Liver (tissue), 9 donors: ENCODE results near the gene COP1. TPM values are rescaled to one million over a fixed set of nuclear protein-coding genes. Genes with fewer than 3 reads are reported as not detected.

ENCODE experiments used
- DNase-seq: peaks from one replicate; pipeline ENCODE4 v3.0.0-alpha.2; 2017; ENCODE audit warnings: low spot score
- H3K27ac ChIP-seq, 2 donors: one replicate each; pipeline ENCODE4 v1.7.0; 2013; ENCODE audit warnings: inconsistent platforms in 2 of 2, low read length in 2 of 2, control low read depth in 1 of 2, low read depth in 1 of 2, mild to moderate bottlenecking in 1 of 2
- H3K27me3 ChIP-seq, 4 donors: one replicate each; pipeline versions ENCODE4 v1.6.1 to v1.7.0; 2013; ENCODE audit warnings: low read length in 3 of 4, inconsistent platforms in 1 of 4, mild to moderate bottlenecking in 1 of 4, moderate library complexity in 1 of 4; ENCODE audit not compliant: control insufficient read depth in 4 of 4, insufficient read depth in 4 of 4
- H3K36me3 ChIP-seq, 4 donors: one replicate each; pipeline versions ENCODE4 v1.6.1 to v1.7.0; 2013; ENCODE audit warnings: low read length in 3 of 4, mild to moderate bottlenecking in 3 of 4, low read depth in 1 of 4, moderate library complexity in 1 of 4; ENCODE audit not compliant: control insufficient read depth in 4 of 4, insufficient read depth in 3 of 4
- H3K4me1 ChIP-seq, 4 donors: one replicate each; pipeline versions ENCODE4 v1.6.1 to v1.7.0; 2013; ENCODE audit warnings: low read length in 3 of 4, mild to moderate bottlenecking in 3 of 4, moderate library complexity in 1 of 4; ENCODE audit not compliant: control insufficient read depth in 4 of 4, insufficient read depth in 4 of 4
- H3K4me3 ChIP-seq, 3 donors: one replicate each; pipeline versions ENCODE4 v1.6.1 to v1.7.0; 2013; ENCODE audit warnings: low read length in 3 of 3, control low read depth in 1 of 3, low read depth in 1 of 3, mild to moderate bottlenecking in 1 of 3
- H3K9ac ChIP-seq, 2 donors: one replicate each; pipeline ENCODE4 v1.7.0; 2013; ENCODE audit warnings: low read length in 2 of 2, mild to moderate bottlenecking in 2 of 2, moderate library complexity in 2 of 2, control low read depth in 1 of 2, low read depth in 1 of 2
- H3K9me3 ChIP-seq, 4 donors: one replicate each; pipeline versions ENCODE4 v1.6.1 to v1.7.0; 2013; ENCODE audit warnings: low read length in 3 of 4; ENCODE audit not compliant: control insufficient read depth in 4 of 4
- ATF3 ChIP-seq: IDR thresholded peaks from 2 replicates; pipeline ENCODE4 v1.6.1; 2016; ENCODE audit warnings: antibody characterized with exemption
- CTCF ChIP-seq: fragments of 150-350 bp; IDR thresholded peaks from 2 replicates; pipeline ENCODE4 v1.5.1; 2017; ENCODE audit warnings: improper control_type of control experiment, low read depth, low read length; ENCODE audit not compliant: missing input control
- EGR1 ChIP-seq, 2 donors: IDR thresholded peaks; 2 replicates each; pipeline ENCODE4 v1.6.1; 2016 to 2018; ENCODE audit warnings: antibody characterized with exemption in 2 of 2, low read depth in 2 of 2
- FOXA1 ChIP-seq: IDR thresholded peaks from 2 replicates; pipeline ENCODE4 v1.6.1; 2016; ENCODE audit warnings: antibody characterized with exemption
- FOXA2 ChIP-seq: IDR thresholded peaks from 2 replicates; pipeline ENCODE4 v1.6.1; 2016; ENCODE audit warnings: antibody characterized with exemption
- GABPA ChIP-seq, 2 donors: IDR thresholded peaks in 1 of 2; conservative IDR thresholded peaks in 1 of 2; 2 replicates each; pipeline ENCODE4 v1.6.1; 2016; ENCODE audit warnings: antibody characterized with exemption in 2 of 2, mild to moderate bottlenecking in 1 of 2, moderate library complexity in 1 of 2
- HNF4A ChIP-seq, 2 donors: conservative IDR thresholded peaks; 2 replicates each; pipeline ENCODE4 v1.6.1; 2016; ENCODE audit warnings: antibody characterized with exemption in 2 of 2, mild to moderate bottlenecking in 2 of 2
- HNF4G ChIP-seq: IDR thresholded peaks from 2 replicates; pipeline ENCODE4 v1.6.1; 2016; ENCODE audit warnings: antibody characterized with exemption
- JUND ChIP-seq, 2 donors: IDR thresholded peaks; 2 replicates each; pipeline ENCODE4 v1.6.1; 2016; ENCODE audit warnings: antibody characterized with exemption in 2 of 2
- MAX ChIP-seq: IDR thresholded peaks from 2 replicates; pipeline ENCODE4 v1.6.1; 2016; ENCODE audit warnings: antibody characterized with exemption
- NR2F2 ChIP-seq: IDR thresholded peaks from 2 replicates; pipeline ENCODE4 v1.6.1; 2016; ENCODE audit warnings: antibody characterized with exemption
- RAD21 ChIP-seq, 2 donors: IDR thresholded peaks; 2 replicates each; pipeline ENCODE4 v1.6.1; 2016; ENCODE audit warnings: antibody characterized with exemption in 2 of 2, mild to moderate bottlenecking in 2 of 2
- REST ChIP-seq: IDR thresholded peaks from 2 replicates; pipeline ENCODE4 v1.6.1; 2016; ENCODE audit warnings: antibody characterized with exemption, mild to moderate bottlenecking
- RXRA ChIP-seq, 2 donors: IDR thresholded peaks; 2 replicates each; pipeline ENCODE4 v1.6.1; 2017 to 2018; ENCODE audit warnings: antibody characterized with exemption in 2 of 2, mild to moderate bottlenecking in 1 of 2
- SP1 ChIP-seq: IDR thresholded peaks from 2 replicates; pipeline ENCODE4 v1.6.1; 2018; ENCODE audit warnings: antibody characterized with exemption, mild to moderate bottlenecking
- TAF1 ChIP-seq: conservative IDR thresholded peaks from 2 replicates; pipeline ENCODE4 v1.6.1; 2016; ENCODE audit warnings: antibody characterized with exemption, mild to moderate bottlenecking
- YY1 ChIP-seq: IDR thresholded peaks from 2 replicates; pipeline ENCODE4 v1.6.1; 2016; ENCODE audit warnings: antibody characterized with exemption, mild to moderate bottlenecking
- WGBS: extraction: QIAGEN DNeasy Blood & Tissue Kit; methylation state at CpG from one replicate; pipeline ENCODE4 v1.1.7; 2013; 5-methylcytosine and 5-hydroxymethylcytosine counted together
- polyA plus RNA-seq, 2 donors: library from polyadenylated mRNA; stranded (reverse) in 1 of 2; unstranded in 1 of 2; fragments of 200-250 nt in 1 of 2; fragments of >200 nt in 1 of 2; fragmentation: Nextera tagmentation in 1 of 2; extraction: Ambion mirVana in 1 of 2; gene quantifications; one replicate each; pipeline versions ENCODE4 v1.2.1 to v1.2.3, GENCODE V29; 2013 to 2015
- total RNA-seq, 2 donors: library from RNA; depleted of rRNA; stranded (reverse); fragments of >200 nt; gene quantifications; one replicate each; pipeline ENCODE4 v1.2.3, GENCODE V29; 2014
- TF ChIP-seq, protein P1 (sequence below): IDR thresholded peaks from 2 replicates; pipeline ENCODE4 v1.6.1; 2016; ENCODE audit warnings: antibody characterized with exemption
- donor health status: healthy.
- donor health status: healthy.
- donor health status: healthy.
- donor health status: healthy.
- donor health status: healthy.

Gene COP1
- total and polyA plus RNA-seq, 4 donors, result 14.7 to 35.7 (median 22.5) TPM

DNA sequence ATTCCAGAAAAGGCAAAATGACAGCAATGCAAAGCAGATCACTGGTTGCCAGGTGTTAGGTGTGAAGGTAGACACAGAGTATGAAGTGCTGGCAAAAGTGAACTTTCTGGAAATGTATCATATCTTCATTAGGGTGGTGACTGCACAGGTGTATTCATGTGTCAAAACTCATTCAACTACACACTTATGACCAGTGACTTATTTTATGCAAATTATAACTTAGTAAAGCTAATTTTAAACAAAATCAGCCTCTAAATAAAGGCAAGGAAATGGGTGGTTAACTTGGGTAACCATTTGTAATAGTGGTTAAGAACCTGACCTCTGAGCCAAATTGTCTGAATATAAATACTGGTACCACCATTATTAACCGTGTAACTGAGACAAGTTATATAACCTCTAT is 7.4 kb downstream of the COP1 start:
- Histone ChIP-seq H3K27ac (no peak overlapping the region), H3K36me3 (no peaks in the 10 kb centered on the region), H3K27me3 (no peaks in the 10 kb centered on the region), H3K4me1 (peaks cover 3 to 6% (median 4%) of the 10 kb centered on the region in 4 donors), H3K9me3 (no peaks in the 10 kb centered on the region), H3K4me3 (no peak overlapping the region), H3K9ac (no peak overlapping the region)
- TF ChIP-seq EGR1 (IDR thresholded peaks at IDR 0.05; ENCODE audit: low read depth in 2 of 2) (no peak), RAD21 (IDR thresholded peaks at IDR 0.05) (no peak), JUND (IDR thresholded peaks at IDR 0.05) (no peak), GABPA (IDR thresholded peaks at IDR 0.05 in 1 of 2, conservative IDR thresholded peaks at IDR 0.05 in 1 of 2) (no peak), RXRA (IDR thresholded peaks at IDR 0.05) (no peak), FOXA1 (no peak), YY1 (no peak), MAX (no peak), REST (no peak), TAF1 (no peak), ATF3 (no peak), HNF4A (conservative IDR thresholded peaks at IDR 0.05) (no peak), NR2F2 (no peak), FOXA2 (no peak), SP1 (no peak), HNF4G (no peak), CTCF (no peak)
- TF ChIP-seq, protein P1, sequence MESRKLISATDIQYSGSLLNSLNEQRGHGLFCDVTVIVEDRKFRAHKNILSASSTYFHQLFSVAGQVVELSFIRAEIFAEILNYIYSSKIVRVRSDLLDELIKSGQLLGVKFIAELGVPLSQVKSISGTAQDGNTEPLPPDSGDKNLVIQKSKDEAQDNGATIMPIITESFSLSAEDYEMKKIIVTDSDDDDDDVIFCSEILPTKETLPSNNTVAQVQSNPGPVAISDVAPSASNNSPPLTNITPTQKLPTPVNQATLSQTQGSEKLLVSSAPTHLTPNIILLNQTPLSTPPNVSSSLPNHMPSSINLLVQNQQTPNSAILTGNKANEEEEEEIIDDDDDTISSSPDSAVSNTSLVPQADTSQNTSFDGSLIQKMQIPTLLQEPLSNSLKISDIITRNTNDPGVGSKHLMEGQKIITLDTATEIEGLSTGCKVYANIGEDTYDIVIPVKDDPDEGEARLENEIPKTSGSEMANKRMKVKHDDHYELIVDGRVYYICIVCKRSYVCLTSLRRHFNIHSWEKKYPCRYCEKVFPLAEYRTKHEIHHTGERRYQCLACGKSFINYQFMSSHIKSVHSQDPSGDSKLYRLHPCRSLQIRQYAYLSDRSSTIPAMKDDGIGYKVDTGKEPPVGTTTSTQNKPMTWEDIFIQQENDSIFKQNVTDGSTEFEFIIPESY, result no peak
- WGBS, result 90% methylated on average over 1 of the region's 1 CpG
- no peak for DNase-seq
